ENCODE data around the gene LNPK. TPM values are rescaled to one million over a fixed set of nuclear protein-coding genes. Genes with fewer than 3 reads are reported as not detected.

Gene LNPK
- total and polyA plus RNA-seq, 2 of the 4 experiments (the other 2 are of a cell fraction) = 18.7 to 48.6 TPM

- in situ Hi-C loops (cut with MboI; ENCODE audit: low sequenced_read_pairs) = no loop called here
- POLR2A ChIA-PET (ENCODE audit: unreplicated experiment) = no interaction called here
Measured at GRCh38 chr2:176018708-176019107, 16.6 kb upstream of the LNPK start.

More at GRCh38 chr2:176018708-176019107, 16.6 kb upstream of the LNPK start:
- Histone ChIP-seq H2BK20ac (ENCODE audit: low read depth, low read length) (no peak overlapping the region), H2BK5ac (ENCODE audit: low read depth, low read length, poor library complexity, severe bottlenecking) (no peak overlapping the region), H3K4me3 (ENCODE audit: insufficient read depth, low read depth, low read length) (no peak overlapping the region), H3K9me3 (ENCODE audit: control insufficient read depth, insufficient read depth, low read length) (no peaks in the 10 kb centered on the region), H3K36me3 (ENCODE audit: control insufficient read depth, insufficient read depth, low read length) (no peaks in the 10 kb centered on the region), H3K9ac (ENCODE audit: low read depth, low read length) (no peak overlapping the region), H2AFZ (replicated peaks; ENCODE audit: low read length, poor library complexity) (no peak overlapping the region), H2BK120ac (ENCODE audit: low read depth, low read length) (no peak overlapping the region), H4K20me1 (ENCODE audit: insufficient read depth, low read length) (no peaks in the 10 kb centered on the region), H3K27ac (ENCODE audit: insufficient read depth, low read length) (no peak overlapping the region), H3K4me2 (ENCODE audit: low read depth, low read length) (no peak overlapping the region), H3K18ac (ENCODE audit: low read depth, low read length) (no peak overlapping the region), H4K91ac (ENCODE audit: insufficient read depth, low read depth, low read length) (no peak overlapping the region), H3K4me1 (ENCODE audit: control insufficient read depth, insufficient read depth, low read length) (no peaks in the 10 kb centered on the region), H4K8ac (ENCODE audit: low read depth in 2 of 2, low read length in 2 of 2) (no peak overlapping the region), H3K79me1 (ENCODE audit: low read depth in 1 of 2, low read length in 2 of 2) (no peaks in the 10 kb centered on the region), H2AK5ac (ENCODE audit: low read depth, low read length) (no peak overlapping the region), H3K56ac (ENCODE audit: extremely low read depth, insufficient read depth, low read length) (no peak overlapping the region), H3K9me1 (ENCODE audit: insufficient read depth, low read length) (no peaks in the 10 kb centered on the region), H2BK15ac (ENCODE audit: low read depth, low read length) (no peak overlapping the region), H2AK9ac (replicated peaks; ENCODE audit: low read depth, low read length, poor library complexity) (no peak overlapping the region), H3K27me3 (ENCODE audit: control insufficient read depth, insufficient read depth, low read length) (no peaks in the 10 kb centered on the region), H4K5ac (ENCODE audit: low read depth, low read length) (no peak overlapping the region), H3K4ac (ENCODE audit: low read depth, low read length) (no peak overlapping the region), H3K14ac (replicated peaks; ENCODE audit: low read depth, low read length) (no peak overlapping the region), H3K23ac (ENCODE audit: low read depth, low read length) (no peak overlapping the region)
- DNase-seq (no peak), ATAC-seq (ENCODE audit: low read depth) (no peak)
- TF ChIP-seq RFX5 (IDR thresholded peaks at IDR 0.05; ENCODE audit: low read depth, low read length) = no peak
- BruUV-seq (replicated peaks) = no TSS peak
- CTCF ChIA-PET = no interaction called here
- dilution Hi-C loops (cut with HindIII; ENCODE audit: low sequenced_read_pairs, unreplicated experiment) = no loop called here
- no CpG with 5 or more reads among the region's 1 CpG for WGBS, 2 experiments (ENCODE audit: extremely low coverage in 2 of 2, insufficient read length in 1 of 2)
- intact Hi-C loops (cut with micrococcal nuclease) = no loop called here
